Embryonic facial prominence (tissue), 1 donor: Measurements from ENCODE around the gene CNTLN.
"Not testable (repeated sequence)": the region's sequence is repeated elsewhere in the genome, so short reads cannot be mapped to it uniquely, and the experiment has no call there.

Experiments used
- DNase-seq: peaks from one replicate; pipeline ENCODE4 v3.0.0-alpha.2; 2016; ENCODE audit errors: extremely low spot score

CNTLN gene

GRCh38 chr9:17171309-17172094, 36.7 kb downstream of the CNTLN start:
- DNase-seq: no peak

- not testable (repeated sequence) for DNase-seq
These were observed 42.7 kb downstream of the CNTLN start for GRCh38 chr9:17177496-17177895.

GRCh38 chr9:17185481-17186029, 50.7 kb downstream of the CNTLN start:
- no peak for DNase-seq

GRCh38 chr9:17191082-17191481, 56.2 kb downstream of the CNTLN start:
- no peak for DNase-seq

GRCh38 chr9:17204611-17205152, 69.8 kb downstream of the CNTLN start:
- no peak for DNase-seq

GRCh38 chr9:17216011-17216410, 81.2 kb downstream of the CNTLN start:
- no peak for DNase-seq

GRCh38 chr9:17216646-17217045, 81.8 kb downstream of the CNTLN start:
- DNase-seq: no peak

GRCh38 chr9:17217272-17217671, 82.4 kb downstream of the CNTLN start:
- DNase-seq: no peak

- DNase-seq: no peak
These were observed 84.4 kb downstream of the CNTLN start for GRCh38 chr9:17219261-17219660.

- no peak for DNase-seq
These were observed 88.1 kb downstream of the CNTLN start for GRCh38 chr9:17222932-17223331.

- no peak for DNase-seq
These were observed 90.6 kb downstream of the CNTLN start for GRCh38 chr9:17225407-17225806.

- no peak for DNase-seq
These were observed 95.2 kb downstream of the CNTLN start for GRCh38 chr9:17229945-17230560.

- DNase-seq: no peak
These were observed 95.8 kb downstream of the CNTLN start for GRCh38 chr9:17230646-17231045.

GRCh38 chr9:17236147-17236546, 101.3 kb downstream of the CNTLN start:
- DNase-seq: no peak

GRCh38 chr9:17246770-17247169, 111.9 kb downstream of the CNTLN start:
- no peak for DNase-seq

- DNase-seq: no peak
These were observed 116.3 kb downstream of the CNTLN start for GRCh38 chr9:17251100-17251499.

GRCh38 chr9:17268531-17269188, 133.8 kb downstream of the CNTLN start:
- not testable (repeated sequence) for DNase-seq

GRCh38 chr9:17269799-17270198, 135.0 kb downstream of the CNTLN start:
- no peak for DNase-seq

GRCh38 chr9:17272536-17272935, 137.7 kb downstream of the CNTLN start:
- no peak for DNase-seq

GRCh38 chr9:17280350-17281012, 145.6 kb downstream of the CNTLN start:
- DNase-seq: no peak

GRCh38 chr9:17290673-17291072, 155.8 kb downstream of the CNTLN start:
- DNase-seq: not testable (repeated sequence)

GRCh38 chr9:17291766-17292165, 156.9 kb downstream of the CNTLN start:
- no peak for DNase-seq
